ENCODE results near the gene TNF.

DNA sequence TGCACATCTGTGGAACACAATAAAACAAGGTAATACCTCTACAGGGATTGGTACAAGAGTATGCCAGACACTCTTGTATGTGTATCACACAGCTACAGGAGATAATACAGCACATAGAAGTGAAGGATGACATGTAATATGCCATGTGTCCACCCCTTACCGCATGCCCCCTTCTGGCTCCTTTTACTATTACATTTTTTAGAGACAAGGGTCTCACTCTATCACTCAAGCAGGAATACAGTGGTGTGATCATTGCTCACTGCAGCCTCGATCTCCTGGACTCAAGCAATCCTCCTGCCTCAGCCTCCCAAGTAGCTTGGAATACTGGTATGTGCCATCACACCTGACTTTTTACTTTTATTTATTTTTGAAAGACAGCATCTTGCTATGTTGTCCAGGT lies 21.6 kb downstream of the TNF start:
- TF ChIP-seq YY1 (IDR thresholded peaks at IDR 0.05; ENCODE audit: insufficient read depth, insufficient read length) (no peak), ZNF274 (IDR thresholded peaks at IDR 0.05; ENCODE audit: low read depth, low read length) (no peak), SUZ12 (IDR thresholded peaks at IDR 0.05; ENCODE audit: extremely low read depth, insufficient read depth, insufficient read length) (no peak)
